GM18951 (cell line): ENCODE measurements around the gene RBM20.

ENCODE experiments used
- POLR2A ChIP-seq: IDR thresholded peaks from 4 replicates; pipeline ENCODE4 v1.6.1; 2011; ENCODE audit warnings: mild to moderate bottlenecking; ENCODE audit not compliant: insufficient read length, insufficient read depth; ENCODE audit errors: extremely low read depth
- in situ Hi-C: fragments of 300-500 bp; cut with MboI; formaldehyde crosslinking; loops from one replicate; pipeline ENCODE4 v1.12.0; 2022; ENCODE audit warnings: low sequenced_read_pairs, mixed read lengths, inconsistent platforms; ENCODE audit not compliant: unreplicated experiment

RBM20 gene

DNA sequence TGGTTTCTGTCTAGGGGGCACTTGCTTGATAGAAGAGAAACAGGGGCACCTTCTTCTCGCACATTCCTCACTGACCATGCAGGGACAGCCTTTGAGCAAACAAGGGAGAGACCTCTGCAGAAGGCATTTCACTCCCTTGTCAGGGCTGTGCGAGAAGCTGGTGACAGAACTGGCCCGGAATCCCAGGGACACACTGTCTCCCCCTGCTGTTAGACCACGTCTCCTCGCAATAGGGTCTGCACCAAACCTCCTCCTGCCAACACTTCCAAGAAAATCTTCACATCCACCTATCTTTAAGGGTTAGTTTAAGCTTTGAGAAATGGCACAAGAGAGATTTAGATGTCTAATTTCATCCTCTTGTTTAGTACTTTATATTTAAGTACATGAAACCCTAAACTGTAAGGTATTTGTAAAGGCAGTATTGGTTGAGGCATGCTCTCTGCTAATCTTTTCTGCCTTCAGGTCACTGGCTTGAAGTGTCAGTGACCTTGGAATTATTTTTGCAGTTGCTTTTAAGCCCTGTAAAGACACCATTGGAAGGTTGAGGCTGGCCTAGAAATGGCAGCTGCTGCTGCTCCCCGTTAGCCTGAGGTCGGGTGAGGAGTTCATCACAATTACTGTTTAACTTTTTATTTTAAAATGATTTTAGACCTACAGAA, 37.0 kb downstream of the RBM20 start:
- no peak for TF ChIP-seq POLR2A
- in situ Hi-C loops, result no loop called here

DNA sequence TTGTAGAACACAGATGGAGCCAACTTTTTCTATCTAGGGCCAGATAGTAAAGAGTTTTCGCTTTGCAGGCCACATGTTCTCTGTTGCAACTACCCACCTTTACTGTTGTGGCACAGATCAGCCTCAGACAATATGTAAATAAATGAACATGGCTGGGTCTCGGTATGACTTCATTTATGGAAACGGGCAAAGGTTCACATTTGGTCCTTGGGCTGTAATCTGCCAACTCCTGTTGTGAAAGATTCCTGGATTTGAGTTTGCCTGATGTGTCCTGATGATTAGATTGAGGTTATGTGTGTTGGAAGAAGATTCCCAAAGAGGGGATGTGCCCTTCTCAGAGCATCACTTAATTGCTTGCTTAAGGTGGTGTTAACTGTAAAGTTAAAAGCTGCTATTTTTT, 38.2 kb downstream of the RBM20 start:
- in situ Hi-C loops, result no loop called here

DNA sequence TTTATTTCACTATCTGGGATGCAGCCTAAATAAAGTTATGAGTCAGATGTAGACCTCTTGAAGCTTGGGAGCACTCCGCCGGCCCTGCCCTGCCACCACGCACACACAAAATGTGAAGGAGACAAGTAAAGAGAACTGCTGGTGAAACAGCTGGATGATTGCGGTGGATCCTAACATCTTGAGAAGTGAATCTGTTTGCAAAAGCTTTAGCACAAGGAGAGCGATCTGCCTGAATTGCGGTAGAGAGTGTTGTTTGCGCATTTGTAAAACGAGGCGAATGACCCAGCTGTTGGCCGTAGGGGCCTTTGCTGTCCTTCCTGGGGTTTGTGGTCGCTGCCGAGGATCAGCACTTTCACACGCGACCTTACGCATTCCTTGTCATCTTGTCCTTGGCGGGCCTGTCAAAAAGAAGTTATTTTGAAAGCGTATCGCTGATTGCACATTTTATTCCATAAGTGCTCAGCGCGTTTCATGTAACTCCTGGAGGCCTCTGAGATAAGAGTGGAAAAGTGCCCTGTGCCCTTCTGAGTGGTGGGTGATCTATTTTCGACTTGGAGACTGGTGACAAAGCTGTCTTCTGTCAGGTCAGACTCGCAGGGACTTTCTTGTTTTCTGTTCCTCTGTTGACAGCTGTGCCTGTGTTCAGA, 40.8 kb downstream of the RBM20 start:
- in situ Hi-C loops, result no loop called here
- TF ChIP-seq POLR2A, result no peak

More for the DNA sequence above, 38.2 kb downstream of the RBM20 start:
- TF ChIP-seq POLR2A, result no peak

DNA sequence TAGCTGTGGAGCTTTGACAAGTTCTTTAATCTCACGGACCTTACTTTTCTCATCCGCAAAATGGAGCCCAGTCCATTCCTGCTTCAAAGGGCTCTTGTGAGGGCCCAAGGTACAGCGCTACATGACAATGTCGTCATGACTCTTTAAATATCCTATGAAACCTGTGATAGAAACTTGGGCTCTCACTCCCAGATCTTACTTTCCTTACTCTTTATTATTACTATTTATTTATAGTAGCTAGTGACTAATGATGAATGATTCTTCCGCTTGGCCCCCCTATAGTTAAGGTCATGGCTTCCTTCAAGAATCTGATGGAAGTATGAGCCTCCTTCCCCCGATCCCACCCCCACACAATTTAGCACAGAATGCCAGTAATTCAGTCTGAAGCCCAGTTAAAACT, 41.9 kb downstream of the RBM20 start:
- TF ChIP-seq POLR2A, result no peak
- in situ Hi-C loops, result no loop called here

DNA sequence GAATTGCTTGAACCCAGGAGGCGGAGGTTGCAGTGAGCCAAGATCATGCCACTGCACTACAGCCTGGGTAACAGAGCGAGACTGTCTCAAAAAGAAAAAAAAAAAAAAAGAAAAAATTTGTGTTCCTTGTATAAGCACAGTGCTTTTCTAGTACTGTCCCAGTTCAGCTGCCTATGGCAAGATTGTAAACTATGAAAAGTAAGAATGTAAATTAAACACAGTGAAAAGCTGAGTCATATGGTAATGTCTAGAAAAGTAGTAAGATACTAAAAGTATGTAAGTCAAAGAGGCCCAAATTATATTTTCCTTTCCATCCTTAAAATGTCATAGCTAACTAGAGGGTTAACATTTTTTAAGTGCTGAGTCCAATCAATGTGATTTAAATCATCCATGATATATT, 42.8 kb downstream of the RBM20 start:
- TF ChIP-seq POLR2A, result no peak
- in situ Hi-C loops, result no loop called here

DNA sequence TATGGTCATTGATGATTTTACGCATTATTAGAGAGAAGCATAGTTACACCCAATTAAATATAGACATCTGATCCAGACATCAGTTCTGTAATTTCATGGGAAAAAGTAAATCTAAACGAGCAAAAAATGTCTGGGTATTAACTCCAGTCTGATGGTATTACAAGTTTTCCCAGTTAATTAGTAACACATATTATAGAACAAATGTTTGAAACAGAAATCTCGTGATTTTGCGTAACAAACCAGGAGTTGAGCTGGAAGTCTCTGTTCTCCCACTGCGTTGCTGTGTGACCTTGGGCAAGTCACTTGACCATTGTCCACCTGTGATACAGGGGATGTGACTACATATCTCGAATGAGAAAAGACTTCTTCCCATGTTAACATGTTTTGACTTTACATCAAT, 43.3 kb downstream of the RBM20 start:
- in situ Hi-C loops, result no loop called here
- no peak for TF ChIP-seq POLR2A

DNA sequence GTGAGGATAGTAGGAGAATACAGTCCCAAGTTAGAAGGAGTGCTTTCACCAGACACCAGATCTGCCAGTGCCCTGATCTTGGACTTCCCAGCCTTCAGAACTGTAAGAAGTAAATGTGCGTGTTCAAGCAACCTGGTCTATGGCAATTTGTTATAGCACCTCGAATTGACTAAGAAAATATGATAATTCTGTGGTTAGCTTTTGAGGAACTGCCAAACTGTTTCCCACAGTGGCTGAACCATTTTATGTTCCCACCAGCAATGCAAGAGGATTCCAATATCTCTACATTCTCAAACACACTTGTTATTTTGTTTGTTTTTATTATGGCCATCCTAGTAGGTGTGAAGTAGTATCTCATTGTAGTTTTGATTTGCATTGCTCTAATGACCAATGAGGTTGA, 47.0 kb downstream of the RBM20 start:
- TF ChIP-seq POLR2A, result no peak
- in situ Hi-C loops, result no loop called here

DNA sequence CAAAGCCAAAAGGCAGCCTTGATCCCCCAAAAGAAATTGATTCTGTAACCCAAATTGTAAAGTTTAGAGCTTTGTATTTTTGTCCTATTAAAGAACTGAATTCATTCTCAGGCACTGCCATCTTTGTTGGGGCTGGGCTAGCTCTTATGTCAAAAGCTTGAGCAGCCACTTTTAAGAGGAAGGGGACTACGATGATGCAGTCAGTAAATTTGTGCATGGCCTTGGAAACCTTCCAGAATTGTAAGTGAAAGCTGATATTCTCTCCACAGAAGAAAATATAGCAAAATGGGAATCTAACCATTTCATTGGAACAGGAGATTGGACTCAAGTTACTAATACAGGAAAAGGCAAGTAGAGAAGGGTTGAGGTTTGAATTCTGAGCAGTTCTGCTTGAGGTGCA, 50.1 kb downstream of the RBM20 start:
- no peak for TF ChIP-seq POLR2A
- in situ Hi-C loops, result no loop called here

DNA sequence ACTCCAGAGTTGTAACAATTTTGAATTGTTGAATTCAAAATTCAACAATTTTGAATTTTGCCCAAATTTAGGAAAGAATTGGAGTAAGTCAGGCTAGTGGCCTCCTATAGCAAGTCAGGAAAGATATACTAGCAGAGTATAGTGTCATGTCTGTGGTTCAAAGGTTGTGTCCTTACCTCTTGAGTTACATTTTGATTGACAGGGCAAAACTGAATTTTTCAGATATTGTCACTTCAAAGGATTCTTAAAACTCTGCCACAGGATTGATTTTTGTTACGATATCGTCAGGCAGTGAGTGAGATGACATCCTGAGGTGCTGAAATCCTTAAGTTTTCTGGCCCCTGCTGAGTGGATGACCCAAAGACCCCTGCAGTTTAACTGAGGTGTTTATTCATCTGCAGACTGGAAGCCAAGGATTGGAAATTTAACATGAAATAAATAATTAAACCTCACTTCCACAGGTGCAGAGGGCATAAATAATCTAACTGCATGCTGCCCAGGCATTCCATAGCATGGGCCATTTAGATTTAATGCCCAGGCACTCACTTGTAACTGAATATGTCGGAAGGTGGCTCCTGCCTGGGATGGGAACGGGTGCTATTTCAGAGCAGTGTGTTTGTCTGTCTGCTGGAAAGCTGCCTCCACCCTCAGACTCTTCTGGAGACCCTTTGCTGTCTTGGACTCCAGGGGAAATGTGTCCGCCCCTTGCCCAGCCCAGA, 50.8 kb downstream of the RBM20 start:
- in situ Hi-C loops, result no loop called here
- no peak for TF ChIP-seq POLR2A

DNA sequence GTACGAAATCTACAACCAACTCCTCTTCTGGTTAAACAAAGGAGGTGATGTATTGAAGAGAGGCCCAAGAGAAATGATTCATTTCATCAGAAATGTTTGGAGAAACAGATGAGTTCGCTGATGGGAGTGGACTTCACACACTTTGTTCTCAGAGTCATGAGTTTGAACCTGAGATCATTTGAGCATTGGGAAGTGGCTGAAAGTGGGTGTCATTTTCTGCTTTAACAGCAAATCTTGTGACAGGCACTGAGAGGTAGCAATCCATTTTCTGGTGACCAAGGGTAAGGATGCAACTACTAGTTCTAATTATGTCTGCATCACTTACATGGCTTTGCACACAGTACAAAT, 51.4 kb downstream of the RBM20 start:
- TF ChIP-seq POLR2A, result no peak
- in situ Hi-C loops, result no loop called here

DNA sequence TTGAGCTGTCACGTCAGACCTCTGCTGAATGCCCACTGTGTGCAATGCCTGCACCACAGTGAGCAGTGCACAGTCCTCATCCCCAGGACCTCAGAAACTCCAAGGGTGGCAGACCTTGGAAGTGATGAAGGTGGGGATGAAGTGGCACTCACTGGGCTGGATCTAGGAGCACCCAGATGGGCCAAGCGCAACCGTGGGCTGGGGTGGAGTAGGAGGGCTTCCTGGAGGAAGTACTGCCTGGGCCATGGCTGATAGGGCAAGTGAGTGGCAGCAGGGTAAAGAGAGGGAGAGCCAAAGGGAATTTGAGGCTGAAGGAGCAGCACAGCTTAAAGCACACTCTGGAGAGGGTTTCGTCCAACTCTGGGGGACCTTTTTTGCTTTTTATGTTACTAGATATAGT, 52.3 kb downstream of the RBM20 start:
- in situ Hi-C loops, result no loop called here
- no peak for TF ChIP-seq POLR2A

DNA sequence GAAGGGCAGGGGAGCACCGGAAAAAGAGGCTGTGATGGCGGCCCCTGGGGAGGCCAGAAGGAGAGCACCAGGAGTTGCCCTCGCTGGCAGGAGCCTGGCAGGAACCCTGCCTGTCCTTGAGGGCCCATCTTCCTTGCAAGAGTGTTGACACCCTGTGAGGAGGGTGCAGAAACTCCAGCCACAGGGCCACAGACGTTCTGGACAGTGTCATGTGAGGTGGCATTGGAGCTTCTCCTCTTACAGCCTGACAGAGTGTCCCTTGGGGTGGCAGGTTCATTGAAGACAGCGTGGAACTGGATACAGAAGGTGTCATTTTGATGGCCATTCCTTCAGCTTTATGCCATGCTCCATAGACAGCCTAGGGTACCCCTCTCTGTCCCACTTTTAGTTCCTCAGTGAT, 54.2 kb downstream of the RBM20 start:
- no peak for TF ChIP-seq POLR2A
- in situ Hi-C loops, result no loop called here

DNA sequence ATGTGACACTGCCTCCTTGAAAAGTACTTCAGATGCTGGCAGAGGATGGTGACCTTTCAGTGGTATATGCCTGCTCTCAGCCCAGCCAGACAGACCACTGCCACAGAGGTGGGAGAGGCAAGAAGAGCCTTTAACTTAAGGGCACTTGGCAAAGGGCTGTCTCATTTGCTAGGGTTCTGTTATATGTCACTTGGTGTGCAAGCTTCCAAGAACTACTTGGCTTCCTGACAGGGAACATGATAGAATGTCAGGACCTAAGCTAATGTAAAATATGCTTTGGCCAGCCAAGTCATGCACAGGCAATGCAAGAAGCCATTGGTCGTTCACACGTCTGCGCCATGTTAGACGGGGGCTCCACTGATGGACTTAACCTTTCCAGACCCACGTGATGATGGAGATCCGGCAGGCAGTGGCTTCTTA, 54.7 kb downstream of the RBM20 start:
- in situ Hi-C loops, result no loop called here

DNA sequence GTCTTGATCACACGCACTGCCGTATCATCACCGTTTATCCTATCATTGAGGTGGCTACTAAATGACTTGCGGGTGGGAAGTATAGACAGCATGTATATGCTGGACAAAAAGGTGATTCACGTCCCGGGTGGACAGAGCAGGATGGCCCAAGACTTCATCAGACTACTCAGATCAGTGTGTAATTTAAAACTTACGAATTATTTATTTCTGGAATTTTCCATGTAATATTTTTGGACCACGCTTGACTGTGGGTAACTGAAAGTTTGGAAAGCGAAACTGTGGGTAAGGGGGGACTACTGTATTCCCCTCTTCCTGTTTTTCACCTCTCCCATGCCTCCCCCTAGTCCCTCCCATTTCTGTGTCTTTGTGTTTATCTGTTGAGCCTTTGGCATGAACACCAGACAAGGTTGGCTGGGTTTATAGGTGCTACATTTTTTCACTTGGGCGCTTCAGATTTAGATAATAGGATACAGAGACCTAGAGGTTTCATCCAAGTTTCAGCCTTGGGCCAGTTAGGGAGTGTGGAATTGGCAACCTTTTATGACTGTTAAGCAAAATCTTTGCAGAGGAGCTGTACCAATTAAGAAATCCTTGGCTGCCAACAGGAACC, 55.8 kb downstream of the RBM20 start:
- no peak for TF ChIP-seq POLR2A
- in situ Hi-C loops, result no loop called here

More for the DNA sequence above, 54.7 kb downstream of the RBM20 start:
- TF ChIP-seq POLR2A, result no peak

DNA sequence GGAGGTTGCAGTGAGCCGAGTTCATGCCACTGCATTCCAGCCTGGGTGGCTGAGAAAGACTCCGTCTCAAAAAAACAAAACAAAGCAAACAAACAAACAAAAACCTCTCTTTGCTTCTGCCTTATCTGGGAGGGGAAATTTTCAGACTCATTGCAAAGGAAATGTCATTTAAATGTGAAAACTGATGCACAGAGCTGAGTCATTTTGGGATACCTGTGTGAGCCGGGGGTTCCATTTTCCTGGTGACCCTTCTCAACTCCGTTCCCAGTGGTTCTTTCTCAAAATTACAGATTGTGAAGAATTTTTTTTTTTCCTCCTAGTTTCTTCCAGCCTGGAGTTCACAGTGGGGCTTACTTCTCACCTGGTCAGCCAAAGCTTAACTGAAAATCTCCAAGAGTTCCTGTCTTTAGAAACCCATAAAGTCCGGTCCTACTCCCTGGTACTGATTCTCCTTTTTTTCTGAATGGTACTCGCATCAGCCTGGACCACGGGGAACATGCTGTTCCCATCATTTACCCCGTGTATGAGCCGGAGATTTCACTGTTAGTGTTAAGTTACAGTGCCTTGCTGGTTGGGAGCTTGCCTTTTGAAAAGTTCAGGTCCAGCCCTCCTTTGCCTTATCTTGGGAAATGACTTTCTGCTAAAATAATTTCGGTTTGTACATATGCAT, 56.9 kb downstream of the RBM20 start:
- in situ Hi-C loops, result no loop called here
- TF ChIP-seq POLR2A, result no peak
